ENCODE results near the gene CLCA2.

Gene CLCA2

DNA sequence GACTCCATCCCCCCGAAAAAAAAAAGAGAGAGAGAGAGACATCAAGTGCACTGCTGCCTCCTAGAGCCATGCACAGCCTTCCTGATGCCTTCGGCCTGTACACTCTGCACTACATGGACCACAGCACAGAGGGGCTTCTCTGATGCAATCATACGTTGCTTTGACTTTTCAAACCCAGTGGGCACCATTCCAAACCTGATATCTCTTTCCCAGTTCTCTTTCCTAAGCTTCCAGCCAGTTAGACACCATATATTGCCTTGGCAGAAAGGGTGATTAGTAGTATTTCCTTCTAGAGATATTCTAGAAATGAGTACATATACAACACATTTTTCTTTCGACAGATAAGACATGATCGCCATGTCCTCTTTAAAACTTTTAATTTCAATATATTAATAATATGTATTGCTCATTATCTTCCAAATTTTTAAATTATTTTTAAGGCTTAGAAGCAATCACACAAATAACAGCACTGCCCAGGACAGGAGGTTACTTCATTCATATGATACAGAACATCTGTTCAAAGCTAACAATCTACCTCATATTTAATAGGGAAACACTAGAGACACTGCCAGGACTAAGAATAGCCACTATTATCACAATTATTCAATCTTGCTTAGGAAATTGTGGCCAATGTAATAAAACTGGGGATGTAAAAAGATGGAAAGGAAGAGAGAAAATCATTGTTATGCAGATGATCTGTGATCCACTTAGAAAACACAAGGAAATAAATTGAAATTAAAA is 54.6 kb downstream of the CLCA2 start:
- no peak for DNase-seq

DNA sequence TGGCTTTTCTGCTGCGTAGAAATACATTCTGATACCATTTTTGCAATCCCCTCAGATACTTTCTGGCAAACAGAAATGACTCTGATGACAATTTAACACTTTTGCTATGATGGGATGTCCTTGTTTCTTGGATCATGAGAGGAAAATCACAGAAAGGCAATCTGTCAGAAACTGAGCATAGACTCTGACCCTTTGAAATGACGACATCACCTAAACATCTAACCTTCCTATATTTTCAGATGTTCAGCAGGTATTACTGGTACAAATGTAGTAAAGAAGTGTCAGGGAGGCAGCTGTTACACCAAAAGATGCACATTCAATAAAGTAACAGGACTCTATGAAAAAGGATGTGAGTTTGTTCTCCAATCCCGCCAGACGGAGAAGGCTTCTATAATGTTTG is 58.0 kb downstream of the CLCA2 start:
- DNase-seq: no peak

DNA sequence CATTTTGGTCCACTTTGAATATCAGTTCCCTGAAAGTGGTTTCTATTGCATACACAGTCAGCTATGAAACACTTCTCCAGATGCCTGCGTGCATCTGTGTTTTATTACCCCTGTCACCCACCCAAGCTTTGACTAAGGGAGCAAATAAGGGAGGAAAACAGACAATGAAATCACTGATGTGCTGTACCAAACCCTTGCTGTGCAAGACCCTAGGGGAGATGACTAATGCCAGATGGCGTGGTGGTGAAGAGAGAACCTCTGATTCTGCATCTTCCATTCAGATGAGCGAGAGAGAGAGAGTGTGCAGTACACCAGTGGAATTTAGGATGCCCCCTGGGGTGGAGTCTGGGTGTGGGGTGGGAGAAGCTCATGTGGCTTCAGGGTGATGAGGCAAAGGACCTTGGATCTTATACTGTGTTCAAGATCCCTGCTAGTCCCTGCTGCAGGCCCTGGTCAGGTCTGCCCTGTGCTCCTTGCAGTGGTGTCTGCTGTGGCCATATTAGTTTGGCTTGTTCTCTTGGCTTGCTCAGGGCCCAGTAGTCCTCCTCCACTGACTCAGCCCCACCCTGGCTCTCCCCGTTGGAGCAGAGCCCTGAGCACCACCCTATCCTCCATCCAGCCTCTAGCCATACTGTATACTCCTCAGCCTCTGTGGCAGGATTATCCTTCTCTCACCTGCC is 63.3 kb downstream of the CLCA2 start:
- DNase-seq: no peak

DNA sequence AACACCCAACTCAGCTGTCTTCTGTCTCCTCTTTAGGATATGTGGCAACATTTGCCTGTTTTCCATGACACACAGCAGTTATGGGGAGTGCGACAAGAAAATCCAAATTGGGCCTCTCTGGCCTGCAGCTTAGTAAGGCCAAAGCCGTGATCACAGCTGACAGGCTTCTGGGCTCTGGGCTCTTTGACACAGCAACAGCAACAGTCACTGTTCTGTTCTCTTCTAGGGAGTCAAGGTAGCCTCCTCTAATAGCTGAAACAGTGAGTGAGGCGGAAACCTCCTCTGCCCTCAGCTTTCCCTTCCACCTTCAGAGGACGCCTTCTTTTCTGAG is 63.8 kb downstream of the CLCA2 start:
- DNase-seq: no peak

DNA sequence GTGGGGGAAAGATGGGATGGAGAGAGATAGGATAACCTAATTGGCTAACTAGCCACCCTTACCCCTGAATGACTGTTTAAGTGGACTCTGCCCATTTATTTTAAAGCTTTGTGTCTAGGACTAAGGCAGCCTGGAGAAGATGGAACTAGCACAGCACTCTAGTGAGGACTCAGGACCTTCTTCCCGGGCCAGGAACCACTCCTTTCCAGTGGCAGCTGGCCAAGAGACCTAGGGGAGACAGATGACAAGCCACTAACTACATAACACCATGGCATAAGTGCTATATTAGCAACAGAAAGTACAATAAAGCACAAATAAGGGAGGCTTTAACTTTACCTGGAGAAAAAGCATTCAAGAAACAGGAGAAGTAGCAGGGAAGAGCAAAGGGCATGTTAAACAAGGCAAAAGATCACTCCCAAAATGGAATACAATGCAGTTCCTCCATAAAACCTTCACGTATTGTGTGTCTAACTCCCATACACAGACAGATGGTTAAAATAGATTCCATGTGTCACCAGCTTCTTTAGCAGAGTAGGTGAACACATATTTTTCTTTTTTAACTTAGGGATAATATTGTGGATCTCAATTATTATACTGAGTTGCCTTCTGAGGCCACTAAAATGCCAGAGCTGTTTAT is 65.4 kb downstream of the CLCA2 start:
- DNase-seq: no peak

DNA sequence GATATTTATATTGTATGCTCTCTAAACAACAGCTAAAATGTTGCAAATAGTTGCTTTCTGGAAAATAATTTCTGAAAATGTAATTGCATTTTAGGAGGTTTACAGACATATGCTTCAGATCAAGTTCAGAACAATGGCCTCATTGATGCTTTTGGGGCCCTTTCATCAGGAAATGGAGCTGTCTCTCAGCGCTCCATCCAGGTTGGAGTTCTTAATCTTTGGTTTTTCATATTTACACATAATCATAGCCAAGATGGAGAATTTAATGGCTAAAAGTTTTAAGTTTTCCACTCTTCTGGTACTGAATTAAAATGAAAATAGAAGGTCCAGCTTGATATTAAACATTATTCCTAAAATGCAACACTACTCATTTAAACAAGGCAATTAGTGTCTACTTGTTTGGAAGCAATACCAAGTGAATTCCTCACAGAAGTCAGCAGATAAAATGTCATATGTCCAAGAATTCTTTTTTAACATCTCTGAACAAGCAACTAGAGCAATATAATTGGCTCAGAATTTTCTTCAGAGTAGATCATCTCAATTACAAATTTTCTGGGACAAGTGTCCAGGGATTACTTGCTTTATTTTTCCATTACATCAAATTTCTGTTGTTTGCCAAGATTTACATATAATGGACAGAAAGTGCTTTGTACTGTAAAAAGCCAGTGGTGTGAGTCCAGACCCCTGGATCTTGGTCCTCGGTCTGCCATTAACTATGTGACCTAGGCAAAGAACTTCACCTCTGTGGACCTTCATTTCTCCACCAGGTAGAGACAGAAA is 67.4 kb downstream of the CLCA2 start:
- DNase-seq: no peak

DNA sequence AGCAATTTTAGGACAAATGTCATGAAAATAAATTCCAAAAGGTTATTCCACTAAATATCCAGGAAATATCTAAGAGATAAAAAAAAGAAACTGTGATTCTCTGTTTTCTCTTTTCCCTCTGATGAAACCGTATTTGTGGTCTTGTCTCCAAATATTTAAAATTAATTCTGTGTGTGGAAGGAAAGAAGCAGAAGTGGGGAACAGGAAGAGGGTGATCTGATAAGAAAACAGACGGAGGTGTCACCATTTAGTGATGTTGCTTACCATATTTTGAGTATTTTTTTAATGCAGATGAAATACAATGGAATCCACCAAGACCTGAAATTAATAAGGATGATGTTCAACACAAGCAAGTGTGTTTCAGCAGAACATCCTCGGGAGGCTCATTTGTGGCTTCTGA is 74.3 kb downstream of the CLCA2 start:
- DNase-seq: no peak

DNA sequence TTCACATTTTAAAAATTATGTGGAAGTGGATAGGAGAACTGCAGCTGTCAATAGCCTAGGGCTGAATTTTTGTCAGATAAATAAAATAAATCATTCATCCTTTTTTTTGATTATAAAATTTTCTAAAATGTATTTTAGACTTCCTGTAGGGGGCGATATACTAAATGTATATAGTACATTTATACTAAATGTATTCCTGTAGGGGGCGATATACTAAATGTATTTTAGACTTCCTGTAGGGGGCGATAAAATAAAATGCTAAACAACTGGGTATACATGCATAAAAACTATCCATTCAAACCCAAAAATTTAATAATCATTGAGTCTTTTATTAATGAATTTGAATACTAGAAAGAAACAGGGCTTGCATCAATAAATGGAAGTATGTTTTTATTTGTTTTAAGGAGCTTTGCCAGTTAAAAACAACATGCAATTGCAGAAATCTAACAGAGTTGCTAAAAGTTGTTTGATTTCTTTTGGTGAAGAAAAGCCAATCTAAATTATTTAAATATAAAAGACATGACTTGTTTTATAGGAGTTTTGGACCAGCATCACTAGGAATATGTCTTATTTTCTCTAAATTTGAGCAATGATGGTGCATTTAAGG is 76.1 kb downstream of the CLCA2 start:
- peak; percentile 67 to 95 (median 92) for DNase-seq

DNA sequence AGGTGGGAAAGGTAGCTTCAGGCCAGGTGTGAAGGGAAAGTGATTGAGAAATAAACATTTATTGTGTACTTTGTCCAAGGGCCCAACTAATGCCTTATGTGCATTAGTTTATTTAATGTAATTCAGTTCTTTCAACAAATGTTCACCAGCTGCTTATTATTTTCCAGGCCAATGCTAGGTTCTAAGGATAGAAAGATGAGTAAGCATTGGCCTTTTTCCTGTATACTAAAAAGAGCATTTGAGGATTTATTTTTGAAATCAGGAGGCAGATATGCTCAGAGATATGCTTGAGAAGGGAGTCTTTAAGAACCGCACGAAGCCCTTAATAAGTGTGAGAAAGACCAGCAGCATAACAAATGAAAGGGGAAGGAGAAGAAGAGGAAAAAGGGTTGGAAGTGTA is 76.7 kb downstream of the CLCA2 start:
- DNase-seq: no peak

DNA sequence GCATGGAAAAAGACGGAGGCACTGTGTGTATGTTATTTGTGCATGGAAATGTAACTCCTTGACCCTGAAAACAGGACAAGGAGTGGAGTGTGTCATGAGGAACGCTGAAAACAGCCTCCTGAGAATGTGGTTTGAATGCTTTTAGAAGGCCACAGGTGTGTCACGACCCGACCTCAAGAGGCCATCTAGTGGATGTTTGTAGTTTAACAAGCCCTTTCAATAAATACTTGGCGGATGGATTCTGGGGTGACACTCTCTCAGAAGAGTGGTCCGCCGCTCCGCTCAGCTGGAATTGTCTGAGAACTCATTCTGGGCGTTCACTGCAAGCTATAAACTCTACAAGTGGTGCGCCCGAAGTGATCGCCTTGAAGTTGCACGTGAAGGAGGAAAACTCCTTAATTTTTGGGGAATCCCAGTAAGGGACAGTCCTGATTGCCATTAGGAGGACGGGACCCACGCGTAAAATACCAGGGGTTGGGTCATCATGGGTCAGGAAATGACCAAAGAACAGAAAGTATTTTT is 78.2 kb downstream of the CLCA2 start:
- peak in 2 of 3 donors; percentile 62 to 64 for DNase-seq

DNA sequence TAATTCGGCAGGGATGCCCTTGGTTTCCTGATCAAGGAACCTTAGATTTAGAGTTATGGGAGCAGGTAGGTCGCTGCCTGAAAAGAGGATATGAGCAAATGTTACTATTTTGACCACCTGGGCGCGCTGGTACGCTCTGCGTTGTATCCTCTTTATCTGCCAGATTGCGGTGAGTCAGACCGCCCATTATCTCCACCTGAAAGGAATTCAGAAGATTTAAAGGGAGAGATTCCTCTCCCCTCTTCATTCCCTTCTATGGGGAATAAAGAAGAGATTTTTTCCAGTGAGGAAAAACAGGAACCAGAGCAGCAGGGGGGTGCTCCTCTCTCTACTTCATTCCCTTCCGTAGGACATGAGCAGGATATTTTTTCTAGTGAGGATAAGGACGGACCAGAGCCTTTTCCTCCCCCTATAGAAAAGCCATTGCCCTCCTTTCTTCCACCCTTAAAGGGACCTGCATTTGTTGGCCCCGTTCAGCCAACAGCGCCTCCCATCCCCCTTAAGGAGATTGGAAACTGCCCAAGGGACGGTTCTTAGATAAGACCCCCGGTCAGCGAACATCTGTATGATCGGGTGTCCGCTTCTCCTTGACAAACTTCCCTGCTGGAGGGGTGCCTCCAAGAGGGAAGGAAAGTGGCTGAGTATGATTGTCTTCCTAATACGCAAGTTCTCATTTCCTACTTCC is 78.9 kb downstream of the CLCA2 start:
- no peak for DNase-seq

DNA sequence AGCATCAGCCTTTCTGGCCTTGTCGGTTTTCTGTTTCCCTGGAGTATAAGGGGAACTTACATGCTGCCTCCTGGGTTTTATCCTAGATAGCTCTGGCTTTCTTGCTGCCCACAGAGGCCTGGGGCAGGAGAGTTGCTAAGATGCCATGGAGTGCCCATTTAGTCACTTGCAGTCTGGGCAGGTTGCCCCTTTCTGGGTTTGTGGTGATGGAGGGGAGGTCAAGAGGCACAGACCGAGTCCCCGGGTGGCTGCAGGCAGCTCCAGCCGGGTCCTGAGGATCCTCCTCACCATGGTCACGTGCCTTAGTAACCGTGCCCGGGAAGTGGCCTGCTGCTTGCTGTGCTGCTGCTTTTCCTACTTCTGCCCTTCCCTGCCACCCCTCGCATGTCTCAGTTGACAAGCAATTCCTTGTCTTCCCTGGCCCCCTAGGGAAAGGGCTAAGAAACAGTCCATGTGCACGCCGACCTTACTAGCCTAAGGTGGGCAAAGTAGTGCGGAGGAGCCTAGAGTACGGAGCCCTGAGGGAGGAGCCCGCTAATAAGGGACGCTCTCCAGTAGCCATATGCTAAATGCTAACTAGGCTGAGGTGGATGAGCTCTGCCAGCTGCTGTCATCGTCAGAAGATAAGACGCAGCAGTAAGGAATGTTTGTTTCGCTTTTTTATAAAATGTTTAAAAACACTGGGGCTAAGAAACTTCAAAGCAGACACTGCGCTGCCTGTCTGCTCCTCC is 79.6 kb downstream of the CLCA2 start:
- peak in 2 of 3 donors; percentile 38 to 50 for DNase-seq

DNA sequence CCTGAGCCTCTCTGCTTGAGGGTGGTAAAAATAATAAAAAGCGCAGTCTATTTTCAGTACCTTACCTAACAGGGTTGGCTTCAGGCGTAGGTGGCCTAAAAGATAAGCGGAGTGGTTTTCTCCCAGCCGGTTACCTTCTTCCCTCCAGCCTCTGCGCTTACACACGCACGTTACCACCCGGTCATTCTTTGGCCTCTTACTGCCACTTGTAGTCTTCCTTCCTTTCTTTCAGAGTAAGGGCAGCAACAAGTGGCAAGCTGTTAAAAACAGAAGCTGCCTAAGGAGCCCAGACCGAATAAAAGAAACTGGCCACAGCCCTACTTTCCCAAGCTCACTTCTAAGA is 80.1 kb downstream of the CLCA2 start:
- DNase-seq: peak in 1 of 3 donors; percentile 6

DNA sequence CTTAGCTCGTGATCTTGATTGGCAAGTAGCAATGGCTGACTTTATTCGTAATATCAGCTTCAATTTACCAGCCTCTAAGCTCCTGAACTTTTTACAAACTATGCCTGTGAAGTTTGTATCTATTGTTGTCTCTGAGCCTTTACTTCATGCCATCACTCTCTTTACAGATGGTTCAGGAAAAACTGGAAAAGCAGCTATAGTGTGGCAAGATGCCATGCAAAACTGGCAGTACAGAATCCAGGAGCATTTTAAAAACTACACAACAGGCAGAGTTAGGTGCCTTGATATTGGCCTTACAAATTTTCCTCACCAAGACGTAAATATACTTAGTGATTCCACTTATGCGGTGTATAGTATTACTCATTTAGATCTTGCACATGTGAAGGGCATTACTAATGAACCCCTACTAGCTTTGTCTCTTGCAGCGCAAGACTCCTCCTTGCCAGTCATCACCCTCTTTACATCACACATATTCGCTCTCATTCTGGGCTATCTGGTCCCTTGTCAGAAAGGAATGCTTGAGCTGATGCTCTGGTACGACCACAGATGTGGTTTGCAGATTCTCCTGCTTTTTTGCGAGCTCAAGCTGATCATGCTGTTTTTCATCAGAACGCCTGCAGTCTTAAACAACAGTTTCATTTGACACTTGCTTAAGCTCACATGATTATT is 81.1 kb downstream of the CLCA2 start:
- no peak for DNase-seq

DNA sequence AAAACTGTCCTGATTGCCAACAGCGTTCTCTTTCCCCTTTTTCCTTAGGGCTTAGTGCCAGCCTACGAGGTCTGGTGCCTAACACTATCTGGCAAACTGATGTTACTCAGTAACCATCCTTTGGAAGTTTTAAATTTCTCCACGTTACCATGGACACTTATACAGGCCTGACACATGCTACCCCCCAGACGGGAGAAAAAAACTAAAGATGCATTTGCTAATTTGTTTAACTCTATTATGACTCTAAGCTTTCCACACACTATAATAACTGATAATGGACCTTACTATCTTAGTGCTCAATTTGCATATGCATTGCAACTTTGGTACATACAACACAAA is 81.6 kb downstream of the CLCA2 start:
- DNase-seq: no peak
